GM12801 (cell line): ENCODE measurements around the gene MDFIC2.

Experiments
- CTCF ChIP-seq: IDR thresholded peaks from one replicate; pipeline ENCODE4 v1.5.1; 2011; ENCODE audit warnings: control low read depth; ENCODE audit not compliant: insufficient read length; ENCODE audit errors: extremely low read depth

Gene MDFIC2

GRCh38 chr3:70189884-70190473 is 122.5 kb downstream of the MDFIC2 start:
- no peak for TF ChIP-seq CTCF

- no peak for TF ChIP-seq CTCF
These were observed 126.2 kb downstream of the MDFIC2 start for GRCh38 chr3:70186221-70186620.

- no peak for TF ChIP-seq CTCF
These were observed 126.8 kb downstream of the MDFIC2 start for GRCh38 chr3:70185661-70186060.

GRCh38 chr3:70183781-70184504 is 128.5 kb downstream of the MDFIC2 start:
- no peak for TF ChIP-seq CTCF

- TF ChIP-seq CTCF = no peak
These were observed 130.3 kb downstream of the MDFIC2 start for GRCh38 chr3:70182166-70182565.

GRCh38 chr3:70180664-70181063 is 131.8 kb downstream of the MDFIC2 start:
- no peak for TF ChIP-seq CTCF

GRCh38 chr3:70179111-70179510 is 133.3 kb downstream of the MDFIC2 start:
- no peak for TF ChIP-seq CTCF
